GM12873 (cell line): ENCODE data around the gene FOXC2.

Experiments
- CTCF ChIP-seq: IDR thresholded peaks from 2 replicates; pipeline ENCODE4 v1.5.1; 2012; ENCODE audit warnings: low read depth, mild to moderate bottlenecking, moderate library complexity, low read length, control low read depth; ENCODE audit not compliant: insufficient read depth; ENCODE audit errors: missing control alignments

The FOXC2 gene

GRCh38 chr16:86616906-86617305 lies 50.3 kb downstream of the FOXC2 start:
- TF ChIP-seq CTCF: no peak

GRCh38 chr16:86618431-86619238 lies 52.0 kb downstream of the FOXC2 start:
- TF ChIP-seq CTCF: no peak
